Stimulated activated CD4-positive, alpha-beta T cell treated with anti-CD3 and anti-CD28 coated beads, Interleukin-4, amount 100 ng/mL, for 48 hours (primary cell): Measurements from ENCODE around the gene ERGIC3.
"Not testable (repeated sequence)": the region's sequence is repeated elsewhere in the genome, so short reads cannot be mapped to it uniquely, and the experiment has no call there.

ENCODE experiments used
- DNase-seq, 2 donors: peaks; one replicate each; pipeline ENCODE4 v3.0.0-alpha.2; 2020; ENCODE audit warnings: low read depth in 2 of 2

Gene ERGIC3

GRCh38 chr20:35517767-35518166 lies 24.1 kb upstream of the ERGIC3 start:
- not testable (repeated sequence) for DNase-seq

- DNase-seq: no peak
These were observed 22.9 kb upstream of the ERGIC3 start for GRCh38 chr20:35518955-35519354.

GRCh38 chr20:35523298-35523888 lies 18.5 kb upstream of the ERGIC3 start:
- peak in 1 of 2 donors; percentile 19 for DNase-seq

GRCh38 chr20:35525639-35526038 lies 16.2 kb upstream of the ERGIC3 start:
- no peak for DNase-seq

DNA sequence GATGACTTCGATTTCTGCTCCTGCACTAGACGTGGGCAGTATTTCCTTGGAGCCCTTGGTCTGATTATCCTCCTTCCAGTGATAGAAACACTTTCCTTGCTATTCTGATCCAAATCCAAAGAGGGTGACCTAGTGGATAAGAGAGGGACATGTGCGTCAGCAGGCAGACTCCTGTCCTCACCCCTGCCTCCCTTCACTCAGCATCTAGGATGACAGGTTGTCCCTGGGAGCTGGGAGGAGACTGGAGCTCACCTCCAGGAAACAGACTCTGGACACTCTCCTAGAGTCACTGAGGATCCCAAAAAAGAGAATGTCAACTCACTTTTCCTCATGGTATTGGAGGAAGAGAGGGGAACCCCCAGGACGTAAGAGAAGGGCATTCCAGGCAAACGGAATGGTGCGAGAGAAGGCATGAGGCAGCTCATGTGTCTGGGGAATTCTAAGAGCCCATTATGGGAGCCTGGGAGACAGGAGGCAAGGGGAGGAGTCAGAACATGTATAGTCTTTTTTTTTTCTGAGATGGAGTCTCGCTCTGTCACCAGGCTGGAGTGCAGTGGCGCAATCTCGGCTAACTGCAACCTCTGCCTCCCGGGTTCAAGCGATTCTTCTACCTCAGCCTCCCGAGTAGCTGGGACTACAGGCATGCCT lies 14.6 kb upstream of the ERGIC3 start:
- DNase-seq: no peak

DNA sequence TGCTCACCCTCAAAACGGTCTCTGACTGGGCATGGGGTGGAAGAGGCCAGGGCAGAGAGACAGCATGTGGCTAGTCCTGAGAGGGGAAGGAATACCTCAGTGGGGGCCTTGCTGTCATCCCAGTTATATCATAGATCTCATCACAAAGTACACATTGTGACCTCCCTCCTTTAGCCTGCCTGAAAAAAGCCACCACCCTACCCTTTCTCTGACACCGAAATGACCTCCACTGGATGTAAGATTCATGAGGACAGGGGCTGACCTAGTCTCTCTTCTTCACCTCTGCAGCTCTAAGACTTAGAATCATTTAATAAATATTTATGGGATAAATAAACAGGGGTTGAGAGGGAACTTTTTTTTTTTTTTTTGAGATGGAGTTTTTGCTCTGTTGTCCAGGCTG lies 12.3 kb upstream of the ERGIC3 start, which contains the start of gene C20orf173:
TSS of gene C20orf173 (minus strand) at position 101 of the 400 bp plus-strand sequence. CDS start 279 bp downstream, outside the sequence.
- no peak for DNase-seq

GRCh38 chr20:35539756-35540212 lies 2.1 kb upstream of the ERGIC3 start:
- no peak for DNase-seq

DNA sequence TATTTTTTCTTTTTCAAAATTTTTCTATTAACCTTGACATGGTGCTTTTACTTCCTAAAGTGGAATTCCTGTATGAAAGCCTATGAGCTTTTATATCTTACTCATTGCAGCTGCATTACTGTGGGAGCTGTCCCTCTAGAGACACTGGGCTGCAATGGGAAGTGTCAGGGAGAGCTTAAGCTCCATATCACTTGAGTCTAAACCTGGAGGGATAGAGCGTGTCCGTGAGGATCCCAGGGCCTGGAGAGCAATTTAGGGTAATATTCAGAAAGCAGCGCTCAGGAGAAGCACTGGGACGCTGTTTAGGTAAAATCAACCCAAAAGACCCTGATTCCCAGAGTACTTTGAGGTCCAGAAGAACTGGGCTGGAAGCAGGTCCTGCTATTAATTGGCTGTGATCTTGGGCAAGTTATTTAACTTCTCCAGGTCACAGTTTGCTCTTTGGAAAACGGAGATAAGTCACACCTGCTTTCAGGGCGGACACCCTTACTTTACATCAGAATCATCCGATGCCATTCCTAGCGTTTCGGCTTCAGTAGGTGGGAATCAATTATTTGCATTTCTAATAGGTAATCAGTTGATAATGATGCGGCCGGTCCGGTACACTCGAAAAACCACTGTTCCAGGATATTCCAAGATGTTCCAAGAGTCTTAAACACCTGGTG lies 628 bp upstream of the ERGIC3 start:
- DNase-seq: no peak

GRCh38 chr20:35542990-35543389 lies 1.1 kb downstream of the ERGIC3 start:
- no peak for DNase-seq

DNA sequence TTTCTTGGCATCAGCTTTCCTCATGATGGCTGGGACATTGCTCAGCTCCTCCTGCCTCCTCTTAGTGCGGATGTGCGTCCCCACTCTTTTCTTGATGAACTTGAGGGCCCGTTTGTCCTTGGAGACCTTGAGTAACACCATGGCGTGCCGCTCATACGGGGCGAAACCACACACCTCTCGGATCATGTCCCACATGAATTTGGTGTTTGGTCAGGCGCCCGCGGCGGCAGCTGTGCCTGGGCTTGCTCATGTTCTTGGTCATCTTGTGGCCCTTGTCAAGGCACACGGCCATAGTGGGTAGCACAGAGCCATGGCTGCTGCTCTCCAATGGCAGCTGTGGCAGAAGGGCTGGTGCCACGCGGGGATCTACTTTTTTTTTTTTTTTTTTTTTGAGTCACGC lies 2.6 kb downstream of the ERGIC3 start:
- DNase-seq: no peak

- not testable (repeated sequence) for DNase-seq
These were observed 3.1 kb downstream of the ERGIC3 start for GRCh38 chr20:35544941-35545340.

DNA sequence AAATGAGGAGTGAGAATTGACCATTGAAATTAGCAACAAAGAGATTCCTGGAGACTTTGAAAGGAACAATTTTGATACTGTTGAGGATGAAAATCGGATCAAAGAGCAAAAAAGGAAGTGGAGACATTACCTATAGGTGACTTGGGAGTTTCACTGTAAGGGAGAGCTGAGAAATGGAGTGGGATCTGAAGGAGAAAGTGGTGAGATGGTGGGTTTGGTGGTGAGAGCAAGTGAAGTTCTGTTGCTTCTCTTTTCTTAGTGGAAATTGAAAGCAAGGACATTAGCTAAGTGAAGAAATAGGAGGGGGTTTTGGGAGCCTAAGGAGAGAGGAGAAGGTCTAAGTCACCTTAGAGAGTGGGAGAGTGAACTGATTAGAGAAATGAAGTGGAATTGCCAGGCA lies 4.2 kb downstream of the ERGIC3 start:
- no peak for DNase-seq

- no peak for DNase-seq
These were observed 5.5 kb downstream of the ERGIC3 start for GRCh38 chr20:35547329-35547728.

DNA sequence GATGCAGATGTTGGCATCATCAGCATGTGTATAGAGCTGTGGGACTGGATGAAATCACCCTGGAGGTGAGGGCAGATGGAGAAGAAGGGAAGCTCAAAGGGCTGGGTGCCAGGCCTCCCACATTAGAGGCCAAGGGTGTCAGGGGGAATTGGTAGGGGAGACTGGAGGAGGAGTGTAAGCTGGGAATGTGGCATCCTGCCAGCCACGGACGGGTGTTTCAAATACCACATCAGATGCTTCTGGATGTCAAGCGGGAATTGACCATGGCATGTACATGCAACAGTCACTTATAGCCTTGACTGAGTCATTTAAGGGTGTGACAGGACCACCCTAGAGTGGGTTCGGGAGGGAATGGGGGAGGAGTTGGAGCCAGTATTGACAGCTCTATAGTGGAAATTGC lies 9.6 kb downstream of the ERGIC3 start:
- no peak for DNase-seq

GRCh38 chr20:35552914-35553313 lies 11.0 kb downstream of the ERGIC3 start:
- no peak for DNase-seq

DNA sequence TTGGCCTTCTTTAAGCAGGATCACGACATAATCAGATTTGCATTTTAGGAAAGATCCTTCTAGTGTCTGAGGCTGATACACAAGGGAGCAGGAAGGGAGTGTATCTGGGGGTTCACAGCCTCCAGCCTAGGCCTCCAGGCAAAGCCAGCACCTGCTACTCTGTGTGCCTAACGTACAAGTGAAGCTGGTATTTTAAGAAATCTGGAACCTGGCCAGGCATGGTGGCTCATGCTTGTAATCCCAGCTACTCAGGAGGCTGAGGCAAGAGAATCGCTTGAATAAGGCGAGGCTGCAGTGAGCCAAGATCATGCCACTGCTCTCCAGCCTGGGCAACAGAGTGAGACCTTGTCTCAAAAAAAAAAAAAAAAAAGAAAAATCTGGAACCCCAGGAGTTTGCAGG lies 13.6 kb downstream of the ERGIC3 start:
- DNase-seq: not testable (repeated sequence)

DNA sequence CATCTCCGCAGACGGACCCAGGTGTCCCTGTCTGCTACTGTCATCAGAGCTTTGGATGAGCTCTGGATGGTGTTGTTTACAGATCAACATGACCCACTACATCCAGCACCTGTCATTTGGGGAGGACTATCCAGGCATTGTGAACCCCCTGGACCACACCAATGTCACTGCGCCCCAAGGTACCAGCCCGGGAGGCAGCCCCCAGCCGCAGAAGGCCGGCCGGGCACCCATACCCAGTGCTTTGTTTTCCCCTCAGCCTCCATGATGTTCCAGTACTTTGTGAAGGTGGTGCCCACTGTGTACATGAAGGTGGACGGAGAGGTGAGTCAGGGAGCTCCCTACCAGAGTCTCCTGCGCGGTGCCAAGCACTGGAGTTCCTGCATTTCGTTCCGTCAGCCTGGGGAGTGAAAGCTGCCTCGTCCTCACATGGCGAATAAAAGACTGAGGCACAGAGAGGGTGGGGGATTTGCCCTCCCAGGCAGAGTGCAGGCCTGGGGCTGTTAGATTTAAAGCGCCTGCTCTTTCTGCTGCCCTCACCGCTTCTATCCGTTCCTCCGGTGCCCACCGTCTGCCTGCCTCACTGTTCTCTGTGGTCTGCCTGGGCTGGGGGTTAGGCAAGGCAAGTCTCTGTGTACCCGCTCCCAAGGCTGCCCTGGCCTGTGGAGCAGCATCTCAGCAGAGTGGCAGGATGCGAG lies 14.2 kb downstream of the ERGIC3 start:
- no peak for DNase-seq

GRCh38 chr20:35556871-35557270 lies 15.0 kb downstream of the ERGIC3 start:
- DNase-seq: no peak

GRCh38 chr20:35558451-35558850 lies 16.6 kb downstream of the ERGIC3 start:
- DNase-seq: no peak

- DNase-seq: no peak
These were observed 17.3 kb downstream of the ERGIC3 start for GRCh38 chr20:35559042-35559693.

DNA sequence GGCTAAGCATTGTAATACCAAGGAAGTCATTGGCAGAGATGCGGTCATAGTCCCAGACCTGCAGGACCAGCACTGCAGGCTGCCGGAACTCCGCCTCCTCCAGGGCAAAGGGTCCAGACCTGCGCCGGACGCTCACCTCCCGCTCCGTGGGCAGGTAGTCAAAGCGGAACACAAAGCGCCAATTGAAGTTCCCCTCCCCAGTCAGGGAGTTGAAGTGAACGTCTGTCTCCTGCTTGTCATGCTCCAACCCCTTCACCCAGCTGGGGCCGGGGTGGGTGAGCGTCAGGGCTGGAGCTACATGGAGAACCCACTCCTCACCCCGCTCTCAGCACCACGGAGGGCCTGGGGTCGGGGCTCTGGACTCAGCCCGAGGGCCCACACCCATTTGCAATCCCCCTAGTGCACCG lies 18.2 kb downstream of the ERGIC3 start:
- no peak for DNase-seq

DNA sequence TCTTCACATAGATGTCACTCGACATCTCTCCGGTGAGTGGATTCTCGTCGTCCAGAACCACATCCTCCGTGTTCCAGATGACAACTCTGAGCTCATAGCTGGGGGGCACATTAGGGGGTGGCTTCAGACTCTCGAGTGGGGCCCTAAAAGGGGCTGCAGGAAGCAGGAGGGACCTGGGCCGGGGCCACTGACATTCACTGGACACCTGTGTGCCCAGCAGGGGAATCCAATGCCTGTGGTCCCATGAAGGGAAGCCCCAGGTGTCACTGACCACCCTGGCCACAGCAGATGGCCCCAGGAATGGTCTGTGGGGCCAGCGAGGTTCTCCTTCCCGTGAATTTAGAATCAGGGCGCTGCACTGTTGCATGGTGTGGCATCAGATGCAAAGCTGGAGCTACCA lies 18.7 kb downstream of the ERGIC3 start:
- no peak for DNase-seq
